Activated naive CD4-positive, alpha-beta T cell treated with anti-CD3 and anti-CD28 coated beads for 36 hours (primary cell): ENCODE measurements around the gene HCN1. TPM values are rescaled to one million over a fixed set of nuclear protein-coding genes. Genes with fewer than 3 reads are reported as not detected.
"Not testable (repeated sequence)": the region's sequence is repeated elsewhere in the genome, so short reads cannot be mapped to it uniquely, and the experiment has no call there.

Experiments
- CTCF ChIA-PET: fragments of 350-600 bp; sonication (Branson Sonifier 250); formaldehyde crosslinking; loops from one replicate; lab custom pipeline; 2021; ENCODE audit warnings: antibody characterized with exemption; lab: Charles Lee
- DNase-seq: peaks from one replicate; pipeline ENCODE4 v3.0.0-alpha.2; 2020
- H3K27ac Mint-ChIP-seq: one replicate; pipeline ENCODE4 v1.8.0; 2021; ENCODE audit warnings: mild to moderate bottlenecking, mixed read lengths
- H3K27me3 Mint-ChIP-seq: one replicate; pipeline ENCODE4 v1.8.0; 2021; ENCODE audit warnings: low read depth, mixed read lengths
- H3K36me3 Mint-ChIP-seq: one replicate; pipeline ENCODE4 v1.8.0; 2021; ENCODE audit warnings: low read depth, mixed read lengths
- H3K4me1 Mint-ChIP-seq: one replicate; pipeline ENCODE4 v1.8.0; 2021; ENCODE audit warnings: low read depth, mixed read lengths
- H3K4me3 Mint-ChIP-seq: one replicate; pipeline ENCODE4 v1.8.0; 2021; ENCODE audit warnings: mild to moderate bottlenecking, moderate library complexity, mixed read lengths
- H3K9me3 Mint-ChIP-seq: one replicate; pipeline ENCODE4 v1.8.0; 2021; ENCODE audit warnings: mixed read lengths
- intact Hi-C: fragments of 100-400 bp; cut with micrococcal nuclease; formaldehyde crosslinking; loops from one replicate; pipeline ENCODE4 v1.15.1; 2023
- total RNA-seq, 2 experiments: library from RNA; stranded (reverse); gene quantifications; one replicate each; pipeline ENCODE4 v1.2.3, GENCODE V29; 2021

HCN1 gene
- total RNA-seq, 2 experiments from 2014 or later = not detected

- CTCF ChIA-PET = no interaction called here
- Mint-ChIP-seq H3K4me3 (no peak overlapping the region), H3K9me3 (peaks cover 1% of the 10 kb centered on the region), H3K36me3 (no peaks in the 10 kb centered on the region), H3K27ac (no peak overlapping the region), H3K4me1 (no peaks in the 10 kb centered on the region), H3K27me3 (no peaks in the 10 kb centered on the region)
- intact Hi-C loops = no loop called here
- DNase-seq = no peak
These were observed 288.1 kb downstream of the HCN1 start for GRCh38 chr5:45408067-45408466.

- intact Hi-C loops = no loop called here
- CTCF ChIA-PET = no interaction called here
- Mint-ChIP-seq H3K27ac (no peak overlapping the region), H3K4me1 (no peaks in the 10 kb centered on the region), H3K36me3 (no peaks in the 10 kb centered on the region), H3K4me3 (no peak overlapping the region), H3K27me3 (no peaks in the 10 kb centered on the region), H3K9me3 (no peaks in the 10 kb centered on the region)
- no peak for DNase-seq
These were observed 293.2 kb downstream of the HCN1 start for GRCh38 chr5:45402804-45403455.

- CTCF ChIA-PET = no interaction called here
- no peaks in the 10 kb centered on the region for H3K36me3 Mint-ChIP-seq
- H3K9me3 Mint-ChIP-seq = peaks cover under 1% of the 10 kb centered on the region
- H3K27me3 Mint-ChIP-seq = no peaks in the 10 kb centered on the region
- H3K4me3 Mint-ChIP-seq = no peak overlapping the region
- no peaks in the 10 kb centered on the region for H3K4me1 Mint-ChIP-seq
- DNase-seq = no peak
- no peak overlapping the region for H3K27ac Mint-ChIP-seq
- intact Hi-C loops = no loop called here
These were observed 297.1 kb downstream of the HCN1 start for GRCh38 chr5:45399041-45399440.

- peaks cover 6% of the 10 kb centered on the region for H3K9me3 Mint-ChIP-seq
- no peaks in the 10 kb centered on the region for H3K4me1 Mint-ChIP-seq
- CTCF ChIA-PET = interaction anchor here (0.6 kb wide), 1 partner anchor 11 kb away, joined by 3 read pairs; no protein-coding TSS in a partner anchor
- H3K27ac Mint-ChIP-seq = no peak overlapping the region
- no peak overlapping the region for H3K4me3 Mint-ChIP-seq
- no peaks in the 10 kb centered on the region for H3K27me3 Mint-ChIP-seq
- DNase-seq = no peak
- intact Hi-C loops = no loop called here
- no peaks in the 10 kb centered on the region for H3K36me3 Mint-ChIP-seq
These were observed 310.7 kb downstream of the HCN1 start for GRCh38 chr5:45385321-45386058.

GRCh38 chr5:45383985-45384384 is 312.2 kb downstream of the HCN1 start:
- CTCF ChIA-PET = no interaction called here
- Mint-ChIP-seq H3K9me3 (peaks cover 3% of the 10 kb centered on the region), H3K27ac (no peak overlapping the region), H3K36me3 (no peaks in the 10 kb centered on the region), H3K4me1 (no peaks in the 10 kb centered on the region), H3K4me3 (no peak overlapping the region), H3K27me3 (no peaks in the 10 kb centered on the region)
- DNase-seq = no peak
- intact Hi-C loops = no loop called here

- Mint-ChIP-seq H3K27ac (no peak overlapping the region), H3K9me3 (peaks cover 3% of the 10 kb centered on the region), H3K4me1 (no peaks in the 10 kb centered on the region), H3K36me3 (no peaks in the 10 kb centered on the region), H3K4me3 (no peak overlapping the region), H3K27me3 (no peaks in the 10 kb centered on the region)
- CTCF ChIA-PET = no interaction called here
- no peak for DNase-seq
- intact Hi-C loops = no loop called here
These were observed 313.6 kb downstream of the HCN1 start for GRCh38 chr5:45382583-45382982.

- no peaks in the 10 kb centered on the region for H3K4me1 Mint-ChIP-seq
- H3K27ac Mint-ChIP-seq = no peak overlapping the region
- no peaks in the 10 kb centered on the region for H3K27me3 Mint-ChIP-seq
- intact Hi-C loops = no loop called here
- CTCF ChIA-PET = no interaction called here
- H3K9me3 Mint-ChIP-seq = peaks cover 3% of the 10 kb centered on the region
- no peaks in the 10 kb centered on the region for H3K36me3 Mint-ChIP-seq
- no peak for DNase-seq
- H3K4me3 Mint-ChIP-seq = no peak overlapping the region
These were observed 319.8 kb downstream of the HCN1 start for GRCh38 chr5:45376417-45376816.

GRCh38 chr5:45372629-45373028 is 323.6 kb downstream of the HCN1 start:
- intact Hi-C loops = no loop called here
- H3K27me3 Mint-ChIP-seq = no peaks in the 10 kb centered on the region
- H3K27ac Mint-ChIP-seq = no peak overlapping the region
- CTCF ChIA-PET = no interaction called here
- H3K36me3 Mint-ChIP-seq = no peaks in the 10 kb centered on the region
- no peak overlapping the region for H3K4me3 Mint-ChIP-seq
- H3K9me3 Mint-ChIP-seq = peaks cover 3% of the 10 kb centered on the region
- DNase-seq = no peak
- H3K4me1 Mint-ChIP-seq = no peaks in the 10 kb centered on the region

- CTCF ChIA-PET = not testable (repeated sequence)
These were observed 324.8 kb downstream of the HCN1 start for GRCh38 chr5:45371423-45371822.

GRCh38 chr5:45355189-45355992 is 340.8 kb downstream of the HCN1 start:
- Mint-ChIP-seq H3K27ac (no peak overlapping the region), H3K4me3 (no peak overlapping the region), H3K9me3 (peaks cover 14% of the 10 kb centered on the region), H3K4me1 (no peaks in the 10 kb centered on the region), H3K36me3 (no peaks in the 10 kb centered on the region), H3K27me3 (no peaks in the 10 kb centered on the region)
- CTCF ChIA-PET = no interaction called here
- no peak for DNase-seq
- intact Hi-C loops = no loop called here

More at GRCh38 chr5:45371423-45371822, 324.8 kb downstream of the HCN1 start:
- H3K4me1 Mint-ChIP-seq, H3K4me3 Mint-ChIP-seq, H3K27ac Mint-ChIP-seq, H3K9me3 Mint-ChIP-seq, DNase-seq, intact Hi-C loops, H3K36me3 Mint-ChIP-seq, H3K27me3 Mint-ChIP-seq: not testable (repeated sequence)

- no peak for DNase-seq
- Mint-ChIP-seq H3K27ac (no peak overlapping the region), H3K36me3 (no peaks in the 10 kb centered on the region), H3K9me3 (peaks cover 4% of the 10 kb centered on the region), H3K4me3 (no peak overlapping the region), H3K27me3 (no peaks in the 10 kb centered on the region), H3K4me1 (no peaks in the 10 kb centered on the region)
- intact Hi-C loops = no loop called here
- CTCF ChIA-PET = no interaction called here
These were observed 359.7 kb downstream of the HCN1 start for GRCh38 chr5:45336464-45336863.

- DNase-seq = no peak
- no peak overlapping the region for H3K4me3 Mint-ChIP-seq
- H3K27ac Mint-ChIP-seq = no peak overlapping the region
- intact Hi-C loops = no loop called here
- H3K27me3 Mint-ChIP-seq = no peaks in the 10 kb centered on the region
- H3K4me1 Mint-ChIP-seq = no peaks in the 10 kb centered on the region
- peaks cover 4% of the 10 kb centered on the region for H3K9me3 Mint-ChIP-seq
- no peaks in the 10 kb centered on the region for H3K36me3 Mint-ChIP-seq
- CTCF ChIA-PET = no interaction called here
These were observed 360.2 kb downstream of the HCN1 start for GRCh38 chr5:45335978-45336377.
